Activated CD8-positive, alpha-beta memory T cell treated with anti-CD3 and anti-CD28 coated beads for 1 hour (primary cell): ENCODE measurements around the gene BTG2.
"Not testable (repeated sequence)": the region's sequence is repeated elsewhere in the genome, so short reads cannot be mapped to it uniquely, and the experiment has no call there.

Experiments
- DNase-seq, 2 donors: peaks; one replicate each; pipeline ENCODE4 v3.0.0-alpha.2; 2020; ENCODE audit warnings: low read depth in 1 of 2; ENCODE audit errors: extremely low read depth in 1 of 2

The BTG2 gene

GRCh38 chr1:203290261-203291089 is 14.8 kb upstream of the BTG2 start:
- DNase-seq = peak; percentile 96 to 98

GRCh38 chr1:203291201-203292096 is 13.9 kb upstream of the BTG2 start:
- no peak for DNase-seq

GRCh38 chr1:203295796-203296195 is 9.5 kb upstream of the BTG2 start:
- no peak for DNase-seq

GRCh38 chr1:203296460-203297073 is 8.8 kb upstream of the BTG2 start:
- no peak for DNase-seq

GRCh38 chr1:203299169-203299568 is 6.2 kb upstream of the BTG2 start:
- no peak for DNase-seq

GRCh38 chr1:203299719-203300429 is 5.4 kb upstream of the BTG2 start:
- not testable (repeated sequence) for DNase-seq

GRCh38 chr1:203300441-203301330 is 4.6 kb upstream of the BTG2 start:
- DNase-seq = no peak

GRCh38 chr1:203301331-203301668 is 4.0 kb upstream of the BTG2 start:
- DNase-seq = no peak

- DNase-seq = no peak
Measured at GRCh38 chr1:203302456-203302855, 2.9 kb upstream of the BTG2 start.

GRCh38 chr1:203302894-203303293 is 2.4 kb upstream of the BTG2 start:
- DNase-seq = no peak

- DNase-seq = no peak
Measured at GRCh38 chr1:203304391-203304918, 864 bp upstream of the BTG2 start.

- no peak for DNase-seq
Measured at GRCh38 chr1:203305809-203306088, 430 bp downstream of the BTG2 start.

- no peak for DNase-seq
Measured at GRCh38 chr1:203306089-203306964, 1.0 kb downstream of the BTG2 start.

- no peak for DNase-seq
Measured at GRCh38 chr1:203306965-203307541, 1.7 kb downstream of the BTG2 start.

- DNase-seq = no peak
Measured at GRCh38 chr1:203307641-203308126, 2.4 kb downstream of the BTG2 start.

- no peak for DNase-seq
Measured at GRCh38 chr1:203308328-203308922, 3.1 kb downstream of the BTG2 start.

GRCh38 chr1:203308923-203309331 is 3.6 kb downstream of the BTG2 start:
- DNase-seq = no peak
